Fibroblast of lung (primary cell): ENCODE results near the gene NDUFS5. TPM values are rescaled to one million over a fixed set of nuclear protein-coding genes. Genes with fewer than 3 reads are reported as not detected.

ENCODE experiments used
- DNase-seq, 2 donors: peaks; one replicate each; pipeline versions ENCODE4 v3.0.0 to v3.0.0-alpha.2; 2010; ENCODE audit warnings: low read depth in 2 of 2
- H2AFZ ChIP-seq: 2 replicates; pipeline ENCODE4 v1.5.1; 2012; ENCODE audit warnings: low read length, control low read depth, inconsistent platforms
- H3K27ac ChIP-seq: 2 replicates; pipeline ENCODE4 v1.5.1; 2011; ENCODE audit warnings: low read length, control low read depth; ENCODE audit not compliant: insufficient read depth
- H3K27me3 ChIP-seq: 2 replicates; pipeline ENCODE4 v1.5.1; 2011; ENCODE audit warnings: mild to moderate bottlenecking, low read length; ENCODE audit not compliant: control insufficient read depth, insufficient read depth
- H3K36me3 ChIP-seq: 2 replicates; pipeline ENCODE4 v1.5.1; 2011; ENCODE audit warnings: low read length; ENCODE audit not compliant: control insufficient read depth, insufficient read depth
- H3K4me1 ChIP-seq: 2 replicates; pipeline ENCODE4 v1.5.1; 2011; ENCODE audit warnings: low read length; ENCODE audit not compliant: control insufficient read depth, insufficient read depth; ENCODE audit errors: extremely low read depth
- H3K4me2 ChIP-seq: 2 replicates; pipeline ENCODE4 v1.5.1; 2011; ENCODE audit warnings: low read length, control low read depth; ENCODE audit not compliant: insufficient read depth; ENCODE audit errors: extremely low read depth
- H3K4me3 ChIP-seq, 4 experiments: fragments of 200-600 bp in 1 of 4; sonication (generic) in 1 of 4; replicated peaks in 1 of 4; 2 replicates each; pipeline ENCODE4 v1.5.1; 2011 to 2016; ENCODE audit warnings: low read length in 4 of 4, low read depth in 3 of 4, mild to moderate bottlenecking in 3 of 4, control low read depth in 2 of 4, inconsistent platforms in 1 of 4, mixed read lengths in 1 of 4; ENCODE audit not compliant: insufficient read depth in 1 of 4; ENCODE audit errors: control extremely low read depth in 1 of 4
- H3K79me2 ChIP-seq: 2 replicates; pipeline ENCODE4 v1.5.1; 2012; ENCODE audit warnings: mild to moderate bottlenecking, low read length, inconsistent platforms; ENCODE audit not compliant: control insufficient read depth, insufficient read depth
- H3K9ac ChIP-seq: 2 replicates; pipeline ENCODE4 v1.5.1; 2011; ENCODE audit warnings: mild to moderate bottlenecking, low read length, control low read depth; ENCODE audit not compliant: insufficient read depth
- H3K9me3 ChIP-seq: 2 replicates; pipeline ENCODE4 v1.5.1; 2012; ENCODE audit warnings: low read depth, low read length; ENCODE audit not compliant: control insufficient read depth, insufficient read depth
- H4K20me1 ChIP-seq: 2 replicates; pipeline ENCODE4 v1.5.1; 2011; ENCODE audit warnings: low read length; ENCODE audit not compliant: control insufficient read depth, insufficient read depth; ENCODE audit errors: extremely low read depth
- EZH2 ChIP-seq: IDR thresholded peaks from 2 replicates; pipeline ENCODE4 v1.5.1; 2012; ENCODE audit warnings: low read length, control low read depth, mild to moderate bottlenecking; ENCODE audit errors: missing control alignments
- polyA plus RNA-seq, 2 donors: library from polyadenylated mRNA; depleted of rRNA in 1 of 2; stranded (reverse) in 1 of 2; unstranded in 1 of 2; fragments of >200 nt; gene quantifications; 2 replicates each; pipeline ENCODE4 v1.2.1, GENCODE V29; 2011 to 2012; ENCODE audit warnings: missing spikeins in 1 of 2
- total RNA-seq: library from RNA; depleted of rRNA; stranded (reverse); fragments of >200 nt; gene quantifications from 2 replicates; pipeline ENCODE4 v1.2.1, GENCODE V29; 2014
- TF ChIP-seq, protein P1 (sequence below), 2 donors: IDR thresholded peaks in 1 of 2; conservative IDR thresholded peaks in 1 of 2; 1 replicate in 1 of 2; 2 replicates in 1 of 2; pipeline ENCODE4 v1.5.1; 2011 to 2012; ENCODE audit warnings: low read length in 2 of 2, control low read depth in 1 of 2, inconsistent platforms in 1 of 2, low read depth in 1 of 2, mild to moderate bottlenecking in 1 of 2

Gene NDUFS5
- total and polyA plus RNA-seq, 2 donors (not counting 1 experiment from before 2014, with no cell fraction given): 501 to 572 TPM

- no peak for DNase-seq
- Histone ChIP-seq H2AFZ (peak overlapping the region; percentile 35), H3K4me3 (peak overlapping the region in 2 of 4 experiments; percentile 10 to 61), H4K20me1 (no peaks in the 10 kb centered on the region), H3K79me2 (no peaks in the 10 kb centered on the region), H3K27me3 (no peaks in the 10 kb centered on the region), H3K9me3 (no peaks in the 10 kb centered on the region), H3K36me3 (no peaks in the 10 kb centered on the region), H3K4me2 (peak overlapping the region; percentile 51), H3K27ac (no peak overlapping the region), H3K4me1 (peaks cover 2% of the 10 kb centered on the region), H3K9ac (no peak overlapping the region)
- TF ChIP-seq, protein P1, sequence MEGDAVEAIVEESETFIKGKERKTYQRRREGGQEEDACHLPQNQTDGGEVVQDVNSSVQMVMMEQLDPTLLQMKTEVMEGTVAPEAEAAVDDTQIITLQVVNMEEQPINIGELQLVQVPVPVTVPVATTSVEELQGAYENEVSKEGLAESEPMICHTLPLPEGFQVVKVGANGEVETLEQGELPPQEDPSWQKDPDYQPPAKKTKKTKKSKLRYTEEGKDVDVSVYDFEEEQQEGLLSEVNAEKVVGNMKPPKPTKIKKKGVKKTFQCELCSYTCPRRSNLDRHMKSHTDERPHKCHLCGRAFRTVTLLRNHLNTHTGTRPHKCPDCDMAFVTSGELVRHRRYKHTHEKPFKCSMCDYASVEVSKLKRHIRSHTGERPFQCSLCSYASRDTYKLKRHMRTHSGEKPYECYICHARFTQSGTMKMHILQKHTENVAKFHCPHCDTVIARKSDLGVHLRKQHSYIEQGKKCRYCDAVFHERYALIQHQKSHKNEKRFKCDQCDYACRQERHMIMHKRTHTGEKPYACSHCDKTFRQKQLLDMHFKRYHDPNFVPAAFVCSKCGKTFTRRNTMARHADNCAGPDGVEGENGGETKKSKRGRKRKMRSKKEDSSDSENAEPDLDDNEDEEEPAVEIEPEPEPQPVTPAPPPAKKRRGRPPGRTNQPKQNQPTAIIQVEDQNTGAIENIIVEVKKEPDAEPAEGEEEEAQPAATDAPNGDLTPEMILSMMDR (conservative IDR thresholded peaks at IDR 0.05 in 1 of 2, IDR thresholded peaks at IDR 0.05 in 1 of 2; ENCODE audit: low read depth in 1 of 2, low read length in 2 of 2): no peak
- TF ChIP-seq EZH2: no peak
These were observed 54.7 kb downstream of the NDUFS5 start for GRCh38 chr1:39080831-39081270.

- TF ChIP-seq, protein P1 (conservative IDR thresholded peaks at IDR 0.05 in 1 of 2, IDR thresholded peaks at IDR 0.05 in 1 of 2; ENCODE audit: low read depth in 1 of 2, low read length in 2 of 2): no peak
- TF ChIP-seq EZH2: no peak
- no peak overlapping the region for H2AFZ ChIP-seq
- peak in 1 of 2 donors; percentile 13 for DNase-seq
These were observed 55.3 kb downstream of the NDUFS5 start for GRCh38 chr1:39081271-39082009.

GRCh38 chr1:39082010-39082799 is 56.1 kb downstream of the NDUFS5 start:
- Histone ChIP-seq H3K9me3 (no peaks in the 10 kb centered on the region), H3K4me3 (peak overlapping the region in 3 of 4 experiments; percentile 28 to 61 (median 47)), H4K20me1 (no peaks in the 10 kb centered on the region), H3K27ac (no peak overlapping the region), H3K27me3 (no peaks in the 10 kb centered on the region), H3K4me1 (peaks cover 8% of the 10 kb centered on the region), H3K79me2 (no peaks in the 10 kb centered on the region), H3K4me2 (peak overlapping the region; percentile 64), H2AFZ (no peak overlapping the region), H3K36me3 (no peaks in the 10 kb centered on the region), H3K9ac (peak overlapping the region; percentile 23)
- TF ChIP-seq EZH2: no peak
- TF ChIP-seq, protein P1 (conservative IDR thresholded peaks at IDR 0.05 in 1 of 2, IDR thresholded peaks at IDR 0.05 in 1 of 2; ENCODE audit: low read depth in 1 of 2, low read length in 2 of 2): no peak
- DNase-seq: no peak

More at GRCh38 chr1:39081271-39082009, 55.3 kb downstream of the NDUFS5 start:
- Histone ChIP-seq H3K79me2 (no peaks in the 10 kb centered on the region), H4K20me1 (no peaks in the 10 kb centered on the region), H3K9me3 (no peaks in the 10 kb centered on the region), H3K27ac (no peak overlapping the region), H3K4me2 (peak overlapping the region; percentile 64), H3K4me1 (peaks cover 3% of the 10 kb centered on the region), H3K4me3 (peak overlapping the region in 3 of 4 experiments; percentile 19 to 61 (median 47)), H3K36me3 (no peaks in the 10 kb centered on the region), H3K27me3 (no peaks in the 10 kb centered on the region), H3K9ac (peak overlapping the region; percentile 23)
